HL-60 (cell line): ENCODE measurements around the gene CIC.

ENCODE experiments used
- DNase-seq, 2 experiments: peaks; one replicate each; pipeline ENCODE4 v3.0.0-alpha.2; 2010 to 2020; ENCODE audit warnings: low read depth in 1 of 2, low spot score in 1 of 2
- H3K27ac ChIP-seq: fragments of 250-450 bp; sonication (Bioruptor Pico); replicated peaks from 2 replicates; pipeline ENCODE4 v1.5.1; 2020; ENCODE audit warnings: mild to moderate bottlenecking, moderate library complexity
- H3K27me3 ChIP-seq: fragments of 250-450 bp; sonication (Bioruptor Pico); 2 replicates; pipeline ENCODE4 v1.5.1; 2021; ENCODE audit warnings: mild to moderate bottlenecking, moderate library complexity; ENCODE audit not compliant: insufficient read depth, poor library complexity, severe bottlenecking
- H3K4me3 ChIP-seq: replicated peaks from 2 replicates; pipeline ENCODE4 v1.5.1; 2011; ENCODE audit warnings: mild to moderate bottlenecking, control low read depth, low read length; ENCODE audit not compliant: insufficient read depth
- CTCF ChIP-seq: IDR thresholded peaks from one replicate; pipeline ENCODE4 v1.5.1; 2011; ENCODE audit warnings: low read length, control low read depth, inconsistent platforms; ENCODE audit not compliant: insufficient read depth
- GABPA ChIP-seq: IDR thresholded peaks from 2 replicates; pipeline ENCODE4 v1.6.1; 2012; ENCODE audit warnings: low read depth
- POLR2AphosphoS5 ChIP-seq: IDR thresholded peaks from 2 replicates; pipeline ENCODE4 v1.6.1; 2012; ENCODE audit warnings: low read depth
- REST ChIP-seq: IDR thresholded peaks from 2 replicates; pipeline ENCODE4 v1.6.1; 2012; ENCODE audit warnings: low read depth; ENCODE audit not compliant: insufficient replicate concordance
- SPI1 ChIP-seq: IDR thresholded peaks from 2 replicates; pipeline ENCODE4 v1.6.1; 2012; ENCODE audit warnings: low read depth, mild to moderate bottlenecking, borderline replicate concordance

The CIC gene

GRCh38 chr19:42242512-42243409 lies 26.3 kb upstream of the CIC start, which contains the start of gene GSK3A:
Gene GSK3A (minus strand): TSS chr19:42242602. CDS start chr19:42242465, 137 bp downstream.
- TF ChIP-seq POLR2AphosphoS5 (peak; percentile 85), REST (no peak), SPI1 (peak; percentile 61; the same call in 1 of the 2 replicates), GABPA (peak; percentile 44), CTCF (no peak)
- H3K27me3 ChIP-seq = no peaks in the 10 kb centered on the region
- peak within 1 kb of the TSS; percentile 78 for H3K27ac ChIP-seq
- peak; percentile 99 for DNase-seq
- peak within 1 kb of the TSS; percentile 74 for H3K4me3 ChIP-seq

GRCh38 chr19:42244347-42245220 lies 24.5 kb upstream of the CIC start:
- Histone ChIP-seq H3K27me3 (no peaks in the 10 kb centered on the region), H3K27ac (peak overlapping the region; percentile 78), H3K4me3 (peak overlapping the region; percentile 47)
- TF ChIP-seq GABPA = peak; percentile 84
- no peak for TF ChIP-seq REST
- TF ChIP-seq CTCF = peak; percentile 37
- 0 out of 2 replicates have a peak, but pooled peaks have one; percentile 6 for TF ChIP-seq POLR2AphosphoS5
- TF ChIP-seq SPI1 = peak; percentile 80
- DNase-seq = peak; percentile 89 to 96

GRCh38 chr19:42245231-42245630 lies 23.8 kb upstream of the CIC start:
- TF ChIP-seq REST = no peak
- TF ChIP-seq POLR2AphosphoS5 = no peak
- TF ChIP-seq GABPA = no peak
- no peaks in the 10 kb centered on the region for H3K27me3 ChIP-seq
- DNase-seq = no peak
- no peak overlapping the region for H3K27ac ChIP-seq
- H3K4me3 ChIP-seq = no peak overlapping the region
